Natural killer cell treated with Interleukin-12 subunit alpha and Interleukin-12 subunit beta and Interleukin-15 and Interleukin-18, amount 100 ng/mL, for 72 hours (primary cell): ENCODE data around the gene KRT31. TPM values are rescaled to one million over a fixed set of nuclear protein-coding genes. Genes with fewer than 3 reads are reported as not detected.
"Not testable (repeated sequence)": the region's sequence is repeated elsewhere in the genome, so short reads cannot be mapped to it uniquely, and the experiment has no call there.

ENCODE experiments used
- ATAC-seq, 2 donors: fragments of 150-1000 bp; cut with Tn5 transposase in 1 of 2; sonication (Bioruptor Pico), chemical (Tn5 transposase) in 1 of 2; 2 replicates each; pipeline ENCODE4 v1.10.0; 2021
- DNase-seq: peaks from one replicate; pipeline ENCODE4 v3.0.0; 2022; ENCODE audit warnings: low spot score
- H3K27ac Mint-ChIP-seq, 2 donors: 1 replicate in 1 of 2; 2 replicates in 1 of 2; pipeline ENCODE4 v1.8.0; 2022; ENCODE audit warnings: mixed read lengths in 2 of 2, mild to moderate bottlenecking in 1 of 2, moderate library complexity in 1 of 2
- H3K27me3 Mint-ChIP-seq, 2 donors: 1 replicate in 1 of 2; 2 replicates in 1 of 2; pipeline ENCODE4 v1.8.0; 2022; ENCODE audit warnings: mixed read lengths in 2 of 2
- H3K36me3 Mint-ChIP-seq: one replicate; pipeline ENCODE4 v1.8.0; 2022; ENCODE audit warnings: mixed read lengths
- H3K4me1 Mint-ChIP-seq, 2 donors: 1 replicate in 1 of 2; 2 replicates in 1 of 2; pipeline ENCODE4 v1.8.0; 2022; ENCODE audit warnings: low read depth in 2 of 2, mixed read lengths in 2 of 2, mild to moderate bottlenecking in 1 of 2
- H3K4me3 Mint-ChIP-seq: one replicate; pipeline ENCODE4 v1.8.0; 2022; ENCODE audit warnings: mixed read lengths
- H3K9me3 Mint-ChIP-seq: 2 replicates; pipeline ENCODE4 v1.8.0; 2022; ENCODE audit warnings: mixed read lengths
- total RNA-seq, 2 donors: library from RNA; stranded (reverse); gene quantifications; one replicate each; pipeline ENCODE4 v1.2.3, GENCODE V29; 2022

KRT31 gene
- total RNA-seq, 2 donors from 2014 or later = not detected

GRCh38 chr17:41392278-41392677 is 5.1 kb downstream of the KRT31 start:
- H3K9me3 Mint-ChIP-seq = no peaks in the 10 kb centered on the region
- peaks cover 3% of the 10 kb centered on the region for H3K36me3 Mint-ChIP-seq
- DNase-seq = peak; percentile 10
- no peak for ATAC-seq
- H3K4me3 Mint-ChIP-seq = no peak overlapping the region
- H3K27me3 Mint-ChIP-seq = peaks cover 26 to 32% of the 10 kb centered on the region in 2 donors
- no peak overlapping the region for H3K27ac Mint-ChIP-seq
- H3K4me1 Mint-ChIP-seq = no peaks in the 10 kb centered on the region

GRCh38 chr17:41391535-41391934 is 5.9 kb downstream of the KRT31 start:
- no peaks in the 10 kb centered on the region for H3K4me1 Mint-ChIP-seq
- peaks cover 3% of the 10 kb centered on the region for H3K9me3 Mint-ChIP-seq
- ATAC-seq (no peak), DNase-seq (no peak)
- H3K4me3 Mint-ChIP-seq = no peak overlapping the region
- H3K27ac Mint-ChIP-seq = no peak overlapping the region
- peaks cover 9% of the 10 kb centered on the region for H3K36me3 Mint-ChIP-seq
- peaks cover 29 to 36% of the 10 kb centered on the region in 2 donors for H3K27me3 Mint-ChIP-seq

- ATAC-seq (no peak), DNase-seq (no peak)
- Mint-ChIP-seq H3K27ac (no peak overlapping the region), H3K4me1 (no peaks in the 10 kb centered on the region), H3K4me3 (no peak overlapping the region), H3K9me3 (peaks cover 7% of the 10 kb centered on the region), H3K27me3 (peaks cover 33 to 42% of the 10 kb centered on the region in 2 donors), H3K36me3 (peaks cover 13% of the 10 kb centered on the region)
Measured at GRCh38 chr17:41390411-41390938, 6.9 kb downstream of the KRT31 start.

GRCh38 chr17:41387670-41388069 is 9.7 kb downstream of the KRT31 start:
- Mint-ChIP-seq H3K27me3 (peaks cover 32 to 62% of the 10 kb centered on the region in 2 donors), H3K36me3 (peaks cover 13% of the 10 kb centered on the region), H3K27ac (no peak overlapping the region), H3K4me1 (no peaks in the 10 kb centered on the region), H3K9me3 (peaks cover 7% of the 10 kb centered on the region), H3K4me3 (no peak overlapping the region)
- no peak for ATAC-seq
- DNase-seq = peak; percentile 5

- Mint-ChIP-seq H3K27me3 (peaks cover 30 to 55% of the 10 kb centered on the region in 2 donors), H3K4me1 (no peaks in the 10 kb centered on the region), H3K9me3 (peaks cover 7% of the 10 kb centered on the region), H3K4me3 (no peak overlapping the region), H3K36me3 (peaks cover 13% of the 10 kb centered on the region), H3K27ac (no peak overlapping the region)
- DNase-seq (no peak), ATAC-seq (no peak)
Measured at GRCh38 chr17:41386227-41386626, 11.2 kb downstream of the KRT31 start.

- Mint-ChIP-seq H3K27ac (no peak overlapping the region), H3K36me3 (peaks cover 13% of the 10 kb centered on the region), H3K27me3 (peaks cover 29 to 43% of the 10 kb centered on the region in 2 donors), H3K4me3 (no peak overlapping the region), H3K9me3 (peaks cover 7% of the 10 kb centered on the region), H3K4me1 (no peaks in the 10 kb centered on the region)
- peak; percentile 18 for DNase-seq
- ATAC-seq = no peak
Measured at GRCh38 chr17:41383690-41384089, 13.7 kb downstream of the KRT31 start.

- H3K4me1 Mint-ChIP-seq = no peaks in the 10 kb centered on the region
- peaks cover 10% of the 10 kb centered on the region for H3K36me3 Mint-ChIP-seq
- no peak overlapping the region for H3K27ac Mint-ChIP-seq
- ATAC-seq = no peak
- no peak overlapping the region for H3K4me3 Mint-ChIP-seq
- DNase-seq = peak; percentile 49
- peaks cover 7% of the 10 kb centered on the region for H3K9me3 Mint-ChIP-seq
- H3K27me3 Mint-ChIP-seq = peaks cover 25 to 38% of the 10 kb centered on the region in 2 donors
Measured at GRCh38 chr17:41382394-41382793, 15.0 kb downstream of the KRT31 start.

GRCh38 chr17:41381943-41382342 is 15.5 kb downstream of the KRT31 start, which contains the start of gene KRT34:
Gene KRT34, minus strand, starts transcription at chr17:41382306. Its CDS starts 60 bp downstream, at chr17:41382246.
- DNase-seq = peak; percentile 41
- not testable (repeated sequence) for H3K4me1 Mint-ChIP-seq, H3K27ac Mint-ChIP-seq, H3K4me3 Mint-ChIP-seq, H3K36me3 Mint-ChIP-seq, H3K9me3 Mint-ChIP-seq
- peaks cover 25 to 41% of the 10 kb centered on the region in 2 donors for H3K27me3 Mint-ChIP-seq
- ATAC-seq = peak in 1 of 2 donors; percentile 20

GRCh38 chr17:41380091-41380490 is 17.3 kb downstream of the KRT31 start:
- H3K4me1 Mint-ChIP-seq, ATAC-seq, DNase-seq, H3K27ac Mint-ChIP-seq, H3K36me3 Mint-ChIP-seq, H3K9me3 Mint-ChIP-seq, H3K4me3 Mint-ChIP-seq: not testable (repeated sequence)
- H3K27me3 Mint-ChIP-seq = peaks cover 28 to 41% of the 10 kb centered on the region in 2 donors

- Mint-ChIP-seq H3K36me3 (no peaks in the 10 kb centered on the region), H3K9me3 (no peaks in the 10 kb centered on the region), H3K4me3 (no peak overlapping the region), H3K4me1 (no peaks in the 10 kb centered on the region), H3K27ac (no peak overlapping the region), H3K27me3 (peaks cover 27 to 35% of the 10 kb centered on the region in 2 donors)
- ATAC-seq (no peak), DNase-seq (no peak)
Measured at GRCh38 chr17:41377546-41377945, 19.9 kb downstream of the KRT31 start.

GRCh38 chr17:41369713-41370112 is 27.7 kb downstream of the KRT31 start, which contains the start of gene KRT33B:
Gene KRT33B, minus strand, starts transcription at chr17:41369813. Its CDS starts 63 bp downstream, at chr17:41369750.
- H3K27ac Mint-ChIP-seq = no peak within 1 kb of the TSS
- no peak for ATAC-seq

GRCh38 chr17:41369023-41369422 is 28.4 kb downstream of the KRT31 start:
- DNase-seq = no peak
- no peak for ATAC-seq
- Mint-ChIP-seq H3K36me3 (no peaks in the 10 kb centered on the region), H3K9me3 (no peaks in the 10 kb centered on the region), H3K4me3 (no peak overlapping the region), H3K27me3 (peaks cover 9 to 10% of the 10 kb centered on the region in 2 donors), H3K27ac (no peak overlapping the region), H3K4me1 (no peaks in the 10 kb centered on the region)

More at GRCh38 chr17:41369713-41370112, 27.7 kb downstream of the KRT31 start, which contains the start of gene KRT33B:
- H3K27me3 Mint-ChIP-seq = peaks cover 16% of the 10 kb centered on the region in 2 donors
- H3K9me3 Mint-ChIP-seq = no peaks in the 10 kb centered on the region
- no peak for DNase-seq
- H3K4me3 Mint-ChIP-seq = no peak within 1 kb of the TSS
- no peaks in the 10 kb centered on the region for H3K4me1 Mint-ChIP-seq
- no peaks in the 10 kb centered on the region for H3K36me3 Mint-ChIP-seq

- ATAC-seq = no peak
- Mint-ChIP-seq H3K4me1 (no peaks in the 10 kb centered on the region), H3K9me3 (no peaks in the 10 kb centered on the region), H3K36me3 (no peaks in the 10 kb centered on the region), H3K4me3 (no peak overlapping the region), H3K27ac (no peak overlapping the region), H3K27me3 (peaks cover 7 to 12% of the 10 kb centered on the region in 2 donors)
- DNase-seq = peak; percentile 37
Measured at GRCh38 chr17:41367426-41368075, 29.9 kb downstream of the KRT31 start.

- no peak overlapping the region for H3K27ac Mint-ChIP-seq
- H3K27me3 Mint-ChIP-seq = peaks cover 16 to 17% of the 10 kb centered on the region in 2 donors
- no peaks in the 10 kb centered on the region for H3K4me1 Mint-ChIP-seq
- no peaks in the 10 kb centered on the region for H3K36me3 Mint-ChIP-seq
- H3K9me3 Mint-ChIP-seq = no peaks in the 10 kb centered on the region
- DNase-seq = no peak
- H3K4me3 Mint-ChIP-seq = no peak overlapping the region
- no peak for ATAC-seq
Measured at GRCh38 chr17:41366070-41366469, 31.3 kb downstream of the KRT31 start.
